Ovary (tissue), 3 donors: ENCODE results near the gene PCDHGA1.

Experiments used
- CTCF ChIP-seq, 3 donors: fragments of 450-650 bp in 2 of 3; fragments of 200-600 bp in 1 of 3; IDR thresholded peaks; one replicate each; pipeline versions ENCODE4 v1.5.1 to v1.8.0; 2016 to 2022; ENCODE audit warnings: antibody characterized with exemption in 3 of 3, mild to moderate bottlenecking in 1 of 3
- POLR2A ChIP-seq: fragments of 450-650 bp; IDR thresholded peaks from one replicate; pipeline ENCODE4 v1.6.1; 2017; ENCODE audit warnings: antibody characterized with exemption, mild to moderate bottlenecking, moderate library complexity
- donor health status: DM: no; HTN: no; CAD: no.

- no peak for TF ChIP-seq CTCF (IDR thresholded peaks at IDR 0.05)
- TF ChIP-seq POLR2A: no peak
Observed at GRCh38 chr5:141477044-141477575, 146.8 kb downstream of the PCDHGA1 start.
